CD4-positive, alpha-beta T cell treated with Interleukin-12 subunit alpha and Interleukin-12 subunit beta, for 1 hour (primary cell): ENCODE measurements around the gene ZNF362.
"Not testable (repeated sequence)": the region's sequence is repeated elsewhere in the genome, so short reads cannot be mapped to it uniquely, and the experiment has no call there.

Experiments used
- DNase-seq: peaks from one replicate; pipeline ENCODE4 v3.0.0-alpha.2; 2020

ZNF362 gene

GRCh38 chr1:33309351-33309750 is 53.1 kb downstream of the ZNF362 start:
- not testable (repeated sequence) for DNase-seq

GRCh38 chr1:33310702-33311101 is 54.4 kb downstream of the ZNF362 start:
- no peak for DNase-seq

GRCh38 chr1:33311706-33312412 is 55.6 kb downstream of the ZNF362 start:
- no peak for DNase-seq

- no peak for DNase-seq
Measured at GRCh38 chr1:33312413-33312749, 56.1 kb downstream of the ZNF362 start.

GRCh38 chr1:33314416-33314815 is 58.1 kb downstream of the ZNF362 start:
- DNase-seq = no peak

GRCh38 chr1:33316601-33317000 is 60.3 kb downstream of the ZNF362 start:
- DNase-seq = no peak

- DNase-seq = no peak
Measured at GRCh38 chr1:33317354-33317753, 61.1 kb downstream of the ZNF362 start.

GRCh38 chr1:33317946-33318345 is 61.7 kb downstream of the ZNF362 start:
- DNase-seq = no peak

GRCh38 chr1:33319186-33319948 is 63.1 kb downstream of the ZNF362 start:
- no peak for DNase-seq

GRCh38 chr1:33319949-33320618 is 63.8 kb downstream of the ZNF362 start:
- DNase-seq = no peak

- DNase-seq = no peak
Measured at GRCh38 chr1:33320619-33321165, 64.4 kb downstream of the ZNF362 start, which contains the start of gene A3GALT2. Gene A3GALT2, minus strand, starts transcription at chr1:33321098. Its CDS starts 0 bp downstream, at chr1:33321098.

GRCh38 chr1:33321178-33321577 is 64.9 kb downstream of the ZNF362 start:
- no peak for DNase-seq

- no peak for DNase-seq
Measured at GRCh38 chr1:33322109-33322508, 65.8 kb downstream of the ZNF362 start.

GRCh38 chr1:33322870-33323585 is 66.7 kb downstream of the ZNF362 start:
- no peak for DNase-seq

- DNase-seq = no peak
Measured at GRCh38 chr1:33323663-33324477, 67.6 kb downstream of the ZNF362 start.

- DNase-seq = no peak
Measured at GRCh38 chr1:33324677-33325575, 68.6 kb downstream of the ZNF362 start.

- no peak for DNase-seq
Measured at GRCh38 chr1:33326785-33327184, 70.5 kb downstream of the ZNF362 start.

GRCh38 chr1:33327587-33328325 is 71.5 kb downstream of the ZNF362 start:
- DNase-seq = no peak

- DNase-seq = no peak
Measured at GRCh38 chr1:33328817-33329216, 72.5 kb downstream of the ZNF362 start.
